ENCODE results near the gene STUB1.

STUB1 gene

GRCh38 chr16:680625-680945 lies 375 bp downstream of the STUB1 start (continued):
- TF ChIP-seq, protein P1, sequence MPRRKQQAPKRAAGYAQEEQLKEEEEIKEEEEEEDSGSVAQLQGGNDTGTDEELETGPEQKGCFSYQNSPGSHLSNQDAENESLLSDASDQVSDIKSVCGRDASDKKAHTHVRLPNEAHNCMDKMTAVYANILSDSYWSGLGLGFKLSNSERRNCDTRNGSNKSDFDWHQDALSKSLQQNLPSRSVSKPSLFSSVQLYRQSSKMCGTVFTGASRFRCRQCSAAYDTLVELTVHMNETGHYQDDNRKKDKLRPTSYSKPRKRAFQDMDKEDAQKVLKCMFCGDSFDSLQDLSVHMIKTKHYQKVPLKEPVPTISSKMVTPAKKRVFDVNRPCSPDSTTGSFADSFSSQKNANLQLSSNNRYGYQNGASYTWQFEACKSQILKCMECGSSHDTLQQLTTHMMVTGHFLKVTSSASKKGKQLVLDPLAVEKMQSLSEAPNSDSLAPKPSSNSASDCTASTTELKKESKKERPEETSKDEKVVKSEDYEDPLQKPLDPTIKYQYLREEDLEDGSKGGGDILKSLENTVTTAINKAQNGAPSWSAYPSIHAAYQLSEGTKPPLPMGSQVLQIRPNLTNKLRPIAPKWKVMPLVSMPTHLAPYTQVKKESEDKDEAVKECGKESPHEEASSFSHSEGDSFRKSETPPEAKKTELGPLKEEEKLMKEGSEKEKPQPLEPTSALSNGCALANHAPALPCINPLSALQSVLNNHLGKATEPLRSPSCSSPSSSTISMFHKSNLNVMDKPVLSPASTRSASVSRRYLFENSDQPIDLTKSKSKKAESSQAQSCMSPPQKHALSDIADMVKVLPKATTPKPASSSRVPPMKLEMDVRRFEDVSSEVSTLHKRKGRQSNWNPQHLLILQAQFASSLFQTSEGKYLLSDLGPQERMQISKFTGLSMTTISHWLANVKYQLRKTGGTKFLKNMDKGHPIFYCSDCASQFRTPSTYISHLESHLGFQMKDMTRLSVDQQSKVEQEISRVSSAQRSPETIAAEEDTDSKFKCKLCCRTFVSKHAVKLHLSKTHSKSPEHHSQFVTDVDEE (CRISPR knock-in tag; IDR thresholded peaks at IDR 0.05), result no peak
- TF ChIP-seq ESRRG (CRISPR knock-in tag; IDR thresholded peaks at IDR 0.05), result no peak
- no peak for TF ChIP-seq TOX (CRISPR knock-in tag; IDR thresholded peaks at IDR 0.05; ENCODE audit: borderline replicate concordance)
- no peak for TF ChIP-seq OSR1 (CRISPR knock-in tag; IDR thresholded peaks at IDR 0.05)
- TF ChIP-seq CREB5 (CRISPR knock-in tag; IDR thresholded peaks at IDR 0.05; ENCODE audit: low read depth), result no peak
- TF ChIP-seq SNAI2 (CRISPR knock-in tag; IDR thresholded peaks at IDR 0.05), result no peak

- ATAC-seq, result no peak
Observed at GRCh38 chr16:680967-681745, 946 bp downstream of the STUB1 start.

More at GRCh38 chr16:680967-681745, 946 bp downstream of the STUB1 start:
- TF ChIP-seq TOX (CRISPR knock-in tag; IDR thresholded peaks at IDR 0.05; ENCODE audit: borderline replicate concordance) (no peak), ZFP30 (CRISPR knock-in tag; IDR thresholded peaks at IDR 0.05) (no peak), ZFP3 (CRISPR knock-in tag; IDR thresholded peaks at IDR 0.05) (no peak), CSRNP3 (CRISPR knock-in tag; IDR thresholded peaks at IDR 0.05) (no peak), ESRRG (CRISPR knock-in tag; IDR thresholded peaks at IDR 0.05) (no peak), ZNF70 (CRISPR knock-in tag; IDR thresholded peaks at IDR 0.05) (no peak), CREB5 (CRISPR knock-in tag; IDR thresholded peaks at IDR 0.05; ENCODE audit: low read depth) (no peak), PATZ1 (CRISPR knock-in tag; IDR thresholded peaks at IDR 0.05; ENCODE audit: borderline replicate concordance) (no peak), ZNF8 (CRISPR knock-in tag; IDR thresholded peaks at IDR 0.05) (no peak), BACH2 (CRISPR knock-in tag; IDR thresholded peaks at IDR 0.05; ENCODE audit: borderline replicate concordance) (no peak), CSDC2 (CRISPR knock-in tag; IDR thresholded peaks at IDR 0.05) (no peak), SNAI2 (CRISPR knock-in tag; IDR thresholded peaks at IDR 0.05) (no peak), ARNTL (CRISPR knock-in tag; IDR thresholded peaks at IDR 0.05; ENCODE audit: borderline replicate concordance, low read depth) (no peak), RARB (CRISPR knock-in tag; IDR thresholded peaks at IDR 0.05) (no peak), ZC3H10 (CRISPR knock-in tag; IDR thresholded peaks at IDR 0.05) (no peak)
- TF ChIP-seq, protein P2, sequence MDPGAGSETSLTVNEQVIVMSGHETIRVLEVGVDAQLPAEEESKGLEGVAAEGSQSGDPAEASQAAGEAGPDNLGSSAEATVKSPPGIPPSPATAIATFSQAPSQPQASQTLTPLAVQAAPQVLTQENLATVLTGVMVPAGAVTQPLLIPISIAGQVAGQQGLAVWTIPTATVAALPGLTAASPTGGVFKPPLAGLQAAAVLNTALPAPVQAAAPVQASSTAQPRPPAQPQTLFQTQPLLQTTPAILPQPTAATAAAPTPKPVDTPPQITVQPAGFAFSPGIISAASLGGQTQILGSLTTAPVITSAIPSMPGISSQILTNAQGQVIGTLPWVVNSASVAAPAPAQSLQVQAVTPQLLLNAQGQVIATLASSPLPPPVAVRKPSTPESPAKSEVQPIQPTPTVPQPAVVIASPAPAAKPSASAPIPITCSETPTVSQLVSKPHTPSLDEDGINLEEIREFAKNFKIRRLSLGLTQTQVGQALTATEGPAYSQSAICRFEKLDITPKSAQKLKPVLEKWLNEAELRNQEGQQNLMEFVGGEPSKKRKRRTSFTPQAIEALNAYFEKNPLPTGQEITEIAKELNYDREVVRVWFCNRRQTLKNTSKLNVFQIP (CRISPR knock-in tag; IDR thresholded peaks at IDR 0.05; ENCODE audit: borderline replicate concordance, low read depth), result no peak

Data from SK-N-SH treated with all-trans-retinoic acid at 6 μM for 48 hours (cell line).